Memory B cell (primary cell): Measurements from ENCODE around the gene SYTL2.

Experiments used
- ATAC-seq: fragments of 150-1000 bp; cut with Tn5 transposase; 2 replicates; pipeline ENCODE4 v1.10.0; 2021; ENCODE audit warnings: low read depth, mild to moderate bottlenecking, moderate library complexity
- DNase-seq, 2 donors: peaks; one replicate each; pipeline ENCODE4 v3.0.0; 2022; ENCODE audit warnings: low spot score in 2 of 2
- H3K27ac Mint-ChIP-seq: one replicate; pipeline ENCODE4 v1.8.0; 2022; ENCODE audit warnings: mild to moderate bottlenecking, moderate library complexity, mixed read lengths
- H3K27me3 Mint-ChIP-seq: one replicate; pipeline ENCODE4 v1.8.0; 2022; ENCODE audit warnings: mixed read lengths
- H3K36me3 Mint-ChIP-seq: one replicate; pipeline ENCODE4 v1.8.0; 2022; ENCODE audit warnings: mild to moderate bottlenecking, mixed read lengths
- H3K4me1 Mint-ChIP-seq: one replicate; pipeline ENCODE4 v1.8.0; 2022; ENCODE audit warnings: mixed read lengths
- H3K4me3 Mint-ChIP-seq: one replicate; pipeline ENCODE4 v1.8.0; 2022; ENCODE audit warnings: mild to moderate bottlenecking, moderate library complexity, mixed read lengths
- H3K9me3 Mint-ChIP-seq: one replicate; pipeline ENCODE4 v1.8.0; 2022; ENCODE audit warnings: mixed read lengths

Gene SYTL2

GRCh38 chr11:85755701-85756100, 55.2 kb downstream of the SYTL2 start:
- no peak overlapping the region for H3K27ac Mint-ChIP-seq
- DNase-seq: no peak

DNA sequence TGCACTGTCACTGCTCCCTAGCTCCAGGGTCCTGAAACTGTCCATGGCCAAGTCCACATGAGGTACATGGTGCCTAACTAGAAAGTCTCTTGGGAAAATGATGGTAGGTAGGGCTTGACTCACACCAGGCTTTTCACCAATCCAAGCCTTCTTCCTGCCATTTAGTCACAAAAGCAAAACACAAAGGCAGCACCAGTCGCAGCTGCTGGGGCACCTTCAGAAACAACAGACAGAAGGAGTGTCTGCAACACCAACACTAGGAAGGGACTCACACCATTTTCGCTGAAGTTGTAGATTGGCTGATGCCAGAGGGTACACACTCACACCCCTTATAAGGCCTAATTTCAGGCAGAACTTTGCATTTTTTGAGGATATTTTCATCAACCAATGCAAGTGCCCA, 55.7 kb downstream of the SYTL2 start:
- no peak overlapping the region for H3K4me3 Mint-ChIP-seq
- H3K27me3 Mint-ChIP-seq: peaks cover 12% of the 10 kb centered on the region
- no peaks in the 10 kb centered on the region for H3K9me3 Mint-ChIP-seq
- H3K27ac Mint-ChIP-seq: no peak overlapping the region
- peaks cover 4% of the 10 kb centered on the region for H3K4me1 Mint-ChIP-seq
- no peaks in the 10 kb centered on the region for H3K36me3 Mint-ChIP-seq
- DNase-seq (no peak), ATAC-seq (no peak)

More at GRCh38 chr11:85755701-85756100, 55.2 kb downstream of the SYTL2 start:
- Mint-ChIP-seq H3K4me3 (no peak overlapping the region), H3K36me3 (no peaks in the 10 kb centered on the region), H3K4me1 (peaks cover 4% of the 10 kb centered on the region), H3K27me3 (peaks cover 11% of the 10 kb centered on the region), H3K9me3 (no peaks in the 10 kb centered on the region)
- ATAC-seq: no peak

GRCh38 chr11:85752890-85753581, 57.9 kb downstream of the SYTL2 start:
- peaks cover 13% of the 10 kb centered on the region for H3K27me3 Mint-ChIP-seq
- no peak overlapping the region for H3K4me3 Mint-ChIP-seq
- ATAC-seq (peak; percentile 34), DNase-seq (no peak)
- H3K27ac Mint-ChIP-seq: no peak overlapping the region
- no peaks in the 10 kb centered on the region for H3K9me3 Mint-ChIP-seq
- H3K36me3 Mint-ChIP-seq: no peaks in the 10 kb centered on the region
- peaks cover 4% of the 10 kb centered on the region for H3K4me1 Mint-ChIP-seq

DNA sequence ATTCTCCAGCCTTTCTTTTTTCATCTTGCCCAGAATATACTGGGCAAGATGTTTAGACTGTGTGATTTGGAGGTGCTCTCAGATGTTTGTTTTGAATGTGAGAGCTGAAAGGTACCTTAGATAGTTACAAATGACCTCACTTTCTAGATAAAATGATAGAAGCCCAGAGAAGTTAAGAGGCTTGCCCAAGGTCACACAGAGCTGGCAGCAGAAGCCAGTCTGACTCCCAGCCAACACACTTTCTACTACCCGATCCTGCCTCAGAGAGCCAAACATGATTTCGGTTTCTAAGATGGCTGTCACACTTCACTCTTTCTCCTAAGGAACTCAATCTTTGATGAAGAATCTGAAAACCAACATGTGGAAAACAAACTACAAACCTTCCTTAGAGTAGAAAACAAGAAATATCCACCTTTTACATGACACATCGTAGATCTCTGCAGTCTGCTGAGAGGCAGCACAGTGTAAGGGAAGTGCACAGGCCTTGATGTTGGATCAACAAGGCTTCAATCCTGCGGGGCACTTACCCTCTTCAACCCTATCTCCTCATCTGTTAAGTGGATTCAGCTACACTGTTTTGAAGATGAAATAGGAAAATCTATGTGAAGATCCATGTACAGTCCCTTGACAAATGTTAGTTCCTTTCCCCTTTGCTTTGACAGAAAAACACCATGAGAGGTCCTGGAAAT, 58.6 kb downstream of the SYTL2 start:
- no peak for ATAC-seq
- DNase-seq: no peak
- Mint-ChIP-seq H3K27me3 (peaks cover 13% of the 10 kb centered on the region), H3K4me3 (no peak overlapping the region), H3K36me3 (no peaks in the 10 kb centered on the region), H3K27ac (no peak overlapping the region), H3K9me3 (no peaks in the 10 kb centered on the region), H3K4me1 (peaks cover 4% of the 10 kb centered on the region)

- DNase-seq (no peak), ATAC-seq (no peak)
- peaks cover 13% of the 10 kb centered on the region for H3K27me3 Mint-ChIP-seq
- no peak overlapping the region for H3K4me3 Mint-ChIP-seq
- no peak overlapping the region for H3K27ac Mint-ChIP-seq
- H3K36me3 Mint-ChIP-seq: no peaks in the 10 kb centered on the region
- H3K9me3 Mint-ChIP-seq: no peaks in the 10 kb centered on the region
- peaks cover 4% of the 10 kb centered on the region for H3K4me1 Mint-ChIP-seq
These were observed 59.2 kb downstream of the SYTL2 start for GRCh38 chr11:85751724-85752123.

- peaks cover 4% of the 10 kb centered on the region for H3K4me1 Mint-ChIP-seq
- no peak overlapping the region for H3K4me3 Mint-ChIP-seq
- peaks cover 13% of the 10 kb centered on the region for H3K27me3 Mint-ChIP-seq
- no peaks in the 10 kb centered on the region for H3K9me3 Mint-ChIP-seq
- ATAC-seq (no peak), DNase-seq (no peak)
- H3K27ac Mint-ChIP-seq: no peak overlapping the region
- no peaks in the 10 kb centered on the region for H3K36me3 Mint-ChIP-seq
These were observed 60.3 kb downstream of the SYTL2 start for GRCh38 chr11:85750646-85751045.

- ATAC-seq: no peak
- Mint-ChIP-seq H3K27ac (no peak overlapping the region), H3K9me3 (no peaks in the 10 kb centered on the region), H3K27me3 (peaks cover 13% of the 10 kb centered on the region), H3K4me3 (no peak overlapping the region), H3K4me1 (peaks cover 4% of the 10 kb centered on the region), H3K36me3 (no peaks in the 10 kb centered on the region)
- no peak for DNase-seq
These were observed 61.1 kb downstream of the SYTL2 start for GRCh38 chr11:85749884-85750283.

- ATAC-seq: no peak
- Mint-ChIP-seq H3K27ac (no peak overlapping the region), H3K4me1 (peaks cover 4% of the 10 kb centered on the region), H3K9me3 (no peaks in the 10 kb centered on the region), H3K36me3 (no peaks in the 10 kb centered on the region), H3K4me3 (no peak overlapping the region), H3K27me3 (peaks cover 13% of the 10 kb centered on the region)
- no peak for DNase-seq
These were observed 61.6 kb downstream of the SYTL2 start for GRCh38 chr11:85749287-85749834.

DNA sequence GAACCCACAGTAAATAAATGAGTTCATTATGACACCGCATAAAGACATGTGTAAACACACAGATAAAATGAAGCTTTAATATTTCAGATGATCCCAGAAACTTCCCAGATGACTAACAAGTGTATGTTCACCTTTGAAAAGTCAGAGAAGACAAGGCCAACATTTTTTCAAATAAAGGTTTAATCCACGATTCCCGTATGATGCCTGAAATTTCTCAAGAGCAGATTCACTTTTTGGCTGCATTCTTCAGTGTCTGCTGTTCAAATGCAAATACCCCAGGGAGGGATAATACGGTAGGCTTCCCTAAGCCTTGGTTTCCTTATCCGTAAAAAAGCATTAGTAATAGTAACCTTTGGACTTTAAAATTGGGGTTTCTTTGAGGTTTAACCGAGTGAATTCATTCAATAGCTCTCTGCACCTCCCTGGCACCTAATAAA, 62.5 kb downstream of the SYTL2 start:
- H3K9me3 Mint-ChIP-seq: no peaks in the 10 kb centered on the region
- H3K36me3 Mint-ChIP-seq: no peaks in the 10 kb centered on the region
- H3K27ac Mint-ChIP-seq: no peak overlapping the region
- DNase-seq (no peak), ATAC-seq (no peak)
- no peak overlapping the region for H3K4me3 Mint-ChIP-seq
- peaks cover 13% of the 10 kb centered on the region for H3K27me3 Mint-ChIP-seq
- peaks cover 4% of the 10 kb centered on the region for H3K4me1 Mint-ChIP-seq

DNA sequence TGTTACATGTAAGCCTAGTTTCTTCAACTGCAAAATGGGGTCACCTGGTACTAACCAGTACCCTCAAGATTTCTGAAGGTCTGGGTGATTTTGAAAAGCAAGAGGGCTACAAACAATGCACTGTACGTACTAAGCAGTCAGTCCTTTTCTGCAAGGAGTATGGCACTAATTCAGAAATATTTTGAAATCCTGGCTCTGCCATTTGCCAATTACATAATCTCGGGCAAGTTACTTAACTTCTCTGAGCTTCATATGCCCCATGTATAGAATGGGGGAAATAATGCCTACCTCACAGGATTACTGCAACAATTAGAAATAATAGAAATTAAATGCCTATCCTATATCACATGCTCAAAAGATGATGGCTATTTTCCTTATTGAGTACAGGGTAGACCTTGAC, 64.3 kb downstream of the SYTL2 start:
- no peak for ATAC-seq
- H3K36me3 Mint-ChIP-seq: no peaks in the 10 kb centered on the region
- peaks cover 5% of the 10 kb centered on the region for H3K27me3 Mint-ChIP-seq
- H3K4me1 Mint-ChIP-seq: peaks cover 2% of the 10 kb centered on the region
- H3K27ac Mint-ChIP-seq: no peak overlapping the region
- no peak for DNase-seq
- H3K9me3 Mint-ChIP-seq: no peaks in the 10 kb centered on the region
- H3K4me3 Mint-ChIP-seq: no peak overlapping the region

DNA sequence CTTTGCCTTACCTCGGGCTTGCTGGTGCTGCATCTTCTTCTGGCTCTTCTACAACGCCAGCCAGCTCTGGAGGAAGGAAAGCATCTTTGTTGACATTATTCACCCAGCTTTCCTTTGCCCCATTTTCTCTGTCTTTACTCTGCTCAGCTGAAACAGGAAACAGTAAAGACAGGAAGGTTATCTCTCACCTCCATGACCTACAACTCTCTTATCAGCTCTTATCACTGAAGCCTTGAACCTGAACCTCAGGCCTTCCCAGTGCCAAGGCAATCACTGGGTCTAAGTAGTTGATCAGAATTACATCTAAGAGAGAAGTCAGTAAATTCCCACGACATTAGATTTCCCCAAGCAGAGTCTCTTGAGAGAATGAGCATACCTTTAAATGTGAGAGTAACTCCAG, 65.3 kb downstream of the SYTL2 start:
- no peak for ATAC-seq
- Mint-ChIP-seq H3K36me3 (no peaks in the 10 kb centered on the region), H3K9me3 (no peaks in the 10 kb centered on the region), H3K4me3 (no peak overlapping the region), H3K27me3 (peaks cover 3% of the 10 kb centered on the region), H3K4me1 (peaks cover 2% of the 10 kb centered on the region), H3K27ac (no peak overlapping the region)
- DNase-seq: no peak

GRCh38 chr11:85742873-85743275, 68.1 kb downstream of the SYTL2 start:
- Mint-ChIP-seq H3K9me3 (no peaks in the 10 kb centered on the region), H3K27me3 (peaks cover 3% of the 10 kb centered on the region), H3K4me1 (peaks cover 2% of the 10 kb centered on the region), H3K36me3 (no peaks in the 10 kb centered on the region), H3K4me3 (no peak overlapping the region), H3K27ac (no peak overlapping the region)
- DNase-seq (no peak), ATAC-seq (no peak)

- no peak for DNase-seq
- ATAC-seq: no peak
- H3K9me3 Mint-ChIP-seq: no peaks in the 10 kb centered on the region
- H3K36me3 Mint-ChIP-seq: no peaks in the 10 kb centered on the region
- no peak overlapping the region for H3K4me3 Mint-ChIP-seq
- H3K4me1 Mint-ChIP-seq: peaks cover 2% of the 10 kb centered on the region
- peaks cover 3% of the 10 kb centered on the region for H3K27me3 Mint-ChIP-seq
- H3K27ac Mint-ChIP-seq: no peak overlapping the region
These were observed 68.6 kb downstream of the SYTL2 start for GRCh38 chr11:85742348-85742747.

DNA sequence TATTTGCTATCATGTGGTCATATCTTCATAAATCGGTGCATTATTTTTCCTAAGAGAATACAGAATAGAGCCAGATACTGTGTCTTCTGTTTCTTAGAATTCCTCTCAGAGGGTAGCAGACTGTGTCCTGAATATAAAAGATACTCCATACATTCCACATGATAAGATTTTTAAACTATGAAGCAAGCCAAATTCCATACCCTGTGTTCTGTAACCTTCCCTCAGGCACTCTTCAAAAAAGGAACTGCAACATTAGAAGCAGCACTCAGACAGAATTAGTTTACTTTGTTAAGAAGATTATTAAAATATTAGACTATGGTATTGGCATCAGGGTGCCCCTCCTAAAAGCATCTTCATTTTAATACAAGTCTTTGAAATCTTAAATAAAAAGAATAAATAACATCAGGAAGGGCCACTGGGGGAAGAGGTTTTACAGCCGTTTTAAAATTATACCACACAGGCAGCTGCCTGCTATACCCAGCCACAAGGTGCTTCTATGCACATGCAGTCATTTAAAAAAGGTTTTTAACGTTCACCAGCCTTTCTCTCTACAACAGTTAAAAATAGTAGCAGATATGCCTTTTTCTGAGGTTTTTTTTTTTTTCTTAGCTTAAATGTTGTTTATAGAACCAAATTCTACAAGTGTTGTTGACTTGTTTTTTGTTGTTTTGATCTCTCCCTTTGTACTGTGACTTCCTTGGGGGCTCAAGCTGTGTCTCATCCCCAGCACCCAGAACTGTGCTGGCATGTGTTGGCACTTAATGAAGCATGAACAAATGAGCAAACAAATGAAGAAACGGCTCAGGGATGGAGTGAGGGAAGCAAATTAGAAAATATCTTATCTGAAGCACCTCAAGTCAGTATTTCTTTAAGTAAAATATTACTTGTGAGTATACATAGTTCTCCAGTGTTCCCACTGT, 70.2 kb downstream of the SYTL2 start:
- Mint-ChIP-seq H3K4me1 (peaks cover 2% of the 10 kb centered on the region), H3K36me3 (no peaks in the 10 kb centered on the region), H3K27ac (no peak overlapping the region), H3K27me3 (peaks cover 3% of the 10 kb centered on the region), H3K9me3 (no peaks in the 10 kb centered on the region), H3K4me3 (no peak overlapping the region)
- DNase-seq (no peak), ATAC-seq (no peak)
